Ascending aorta (tissue), 2 donors: ENCODE measurements around the gene PNPLA5. TPM values are rescaled to one million over a fixed set of nuclear protein-coding genes. Genes with fewer than 3 reads are reported as not detected.
A peak's percentile ranks its signal among the peaks of the same experiment; 100 is the strongest.

Source experiments
- DNase-seq, 2 donors: peaks; one replicate each; pipeline ENCODE4 v3.0.0-alpha.2; 2019; ENCODE audit warnings: low spot score in 2 of 2
- H3K27ac ChIP-seq, 2 donors: fragments of 200-600 bp; sonication (generic); one replicate each; pipeline ENCODE4 v1.5.1; 2016 to 2017; ENCODE audit warnings: mild to moderate bottlenecking in 1 of 2
- H3K27me3 ChIP-seq: fragments of 200-600 bp; sonication (generic); one replicate; pipeline ENCODE4 v1.5.1; 2017
- H3K36me3 ChIP-seq, 2 donors: fragments of 200-600 bp; sonication (generic); one replicate each; pipeline ENCODE4 v1.5.1; 2016
- H3K4me1 ChIP-seq, 2 donors: fragments of 200-600 bp; sonication (generic); one replicate each; pipeline ENCODE4 v1.5.1; 2016 to 2017; ENCODE audit warnings: mild to moderate bottlenecking in 1 of 2
- H3K4me3 ChIP-seq, 2 donors: fragments of 200-600 bp; sonication (generic); one replicate each; pipeline ENCODE4 v1.5.1; 2016 to 2017; ENCODE audit warnings: mild to moderate bottlenecking in 1 of 2
- H3K9me3 ChIP-seq, 2 donors: fragments of 200-600 bp; sonication (generic); one replicate each; pipeline ENCODE4 v1.5.1; 2016
- CTCF ChIP-seq, 3 experiments: fragments of 200-600 bp in 2 of 3; fragments of 450-650 bp in 1 of 3; sonication (generic) in 2 of 3; IDR thresholded peaks; one replicate each; pipeline ENCODE4 v1.5.1; 2016 to 2019; ENCODE audit warnings: antibody characterized with exemption in 3 of 3, mild to moderate bottlenecking in 1 of 3, moderate library complexity in 1 of 3
- intact Hi-C: fragments of 100-400 bp; cut with DNase I; formaldehyde crosslinking; loops from one replicate; pipeline ENCODE4 v1.15.1; 2023
- total RNA-seq: library from RNA; depleted of rRNA; stranded (reverse); fragments of >200 nt; gene quantifications from one replicate; pipeline ENCODE4 v1.1.0, GENCODE V29; 2016

Gene PNPLA5
- total RNA-seq, 1 donor from 2014 or later, result not detected

- Histone ChIP-seq H3K36me3 (no peaks in the 10 kb centered on the region), H3K4me1 (no peaks in the 10 kb centered on the region), H3K27me3 (no peaks in the 10 kb centered on the region), H3K9me3 (peaks cover 0 to 7% of the 10 kb centered on the region in 2 donors), H3K27ac (no peak overlapping the region), H3K4me3 (no peak overlapping the region)
- TF ChIP-seq CTCF (IDR thresholded peaks at IDR 0.05), result no peak
- peak; percentile 3 to 8 for DNase-seq
- intact Hi-C loops, result no loop called here
Measured at GRCh38 chr22:43854121-43854785, 37.6 kb downstream of the PNPLA5 start.

- peak in 1 of 2 donors; percentile 51 for DNase-seq
- H3K4me3 ChIP-seq, result no peak overlapping the region
- no peak for TF ChIP-seq CTCF (IDR thresholded peaks at IDR 0.05)
- no peaks in the 10 kb centered on the region for H3K4me1 ChIP-seq
- no peak overlapping the region for H3K27ac ChIP-seq
- intact Hi-C loops, result no loop called here
- peaks cover 0 to 7% of the 10 kb centered on the region in 2 donors for H3K9me3 ChIP-seq
- H3K36me3 ChIP-seq, result no peaks in the 10 kb centered on the region
- H3K27me3 ChIP-seq, result no peaks in the 10 kb centered on the region
Measured at GRCh38 chr22:43853328-43853931, 38.4 kb downstream of the PNPLA5 start.

GRCh38 chr22:43852573-43853327 is 39.1 kb downstream of the PNPLA5 start:
- H3K4me1 ChIP-seq, result no peaks in the 10 kb centered on the region
- intact Hi-C loops, result no loop called here
- no peak overlapping the region for H3K27ac ChIP-seq
- no peak for TF ChIP-seq CTCF (IDR thresholded peaks at IDR 0.05)
- DNase-seq, result peak in 1 of 2 donors; percentile 62
- H3K4me3 ChIP-seq, result no peak overlapping the region
- peaks cover 0 to 7% of the 10 kb centered on the region in 2 donors for H3K9me3 ChIP-seq
- no peaks in the 10 kb centered on the region for H3K36me3 ChIP-seq
- H3K27me3 ChIP-seq, result no peaks in the 10 kb centered on the region

GRCh38 chr22:43851979-43852307 is 39.9 kb downstream of the PNPLA5 start:
- H3K4me3 ChIP-seq, result no peak overlapping the region
- H3K27ac ChIP-seq, result no peak overlapping the region
- DNase-seq, result peak in 1 of 2 donors; percentile 9
- intact Hi-C loops, result no loop called here
- H3K4me1 ChIP-seq, result no peaks in the 10 kb centered on the region
- TF ChIP-seq CTCF (IDR thresholded peaks at IDR 0.05), result no peak
- no peaks in the 10 kb centered on the region for H3K27me3 ChIP-seq
- H3K9me3 ChIP-seq, result peaks cover 0 to 7% of the 10 kb centered on the region in 2 donors
- no peaks in the 10 kb centered on the region for H3K36me3 ChIP-seq

GRCh38 chr22:43851058-43851978 is 40.5 kb downstream of the PNPLA5 start:
- Histone ChIP-seq H3K36me3 (no peaks in the 10 kb centered on the region), H3K27me3 (no peaks in the 10 kb centered on the region), H3K4me3 (no peak overlapping the region), H3K9me3 (peaks cover 0 to 2% of the 10 kb centered on the region in 2 donors), H3K27ac (no peak overlapping the region), H3K4me1 (no peaks in the 10 kb centered on the region)
- intact Hi-C loops, result no loop called here
- no peak for TF ChIP-seq CTCF (IDR thresholded peaks at IDR 0.05)
- DNase-seq, result peak in 1 of 2 donors; percentile 27
